CD4-positive, CD25-positive, alpha-beta regulatory T cell (primary cell): ENCODE results near the gene ESRRG. TPM values are rescaled to one million over a fixed set of nuclear protein-coding genes. Genes with fewer than 3 reads are reported as not detected.

Source experiments
- ATAC-seq, 2 donors: fragments of 150-1000 bp; cut with Tn5 transposase; one replicate each; pipeline ENCODE4 v1.10.0; 2021; ENCODE audit warnings: low read depth in 2 of 2, moderate number of reproducible peaks in 2 of 2, moderate library complexity in 1 of 2
- DNase-seq, 3 donors: peaks; one replicate each; pipeline versions ENCODE4 v3.0.0 to v3.0.0-alpha.2; 2012 to 2022; ENCODE audit warnings: mixed read lengths in 1 of 3
- H3K27ac ChIP-seq: one replicate; pipeline ENCODE4 v1.7.0; 2013; ENCODE audit warnings: mild to moderate bottlenecking, low read length; ENCODE audit not compliant: insufficient read depth, poor library complexity, severe bottlenecking
- H3K27me3 ChIP-seq: one replicate; pipeline ENCODE4 v1.7.0; 2013; ENCODE audit warnings: low read length; ENCODE audit not compliant: control insufficient read depth, insufficient read depth
- H3K36me3 ChIP-seq: one replicate; pipeline ENCODE4 v1.7.0; 2013; ENCODE audit warnings: mild to moderate bottlenecking, low read length, moderate library complexity; ENCODE audit not compliant: control insufficient read depth, insufficient read depth
- H3K4me1 ChIP-seq: 2 replicates; pipeline ENCODE4 v1.7.0; 2013; ENCODE audit warnings: mild to moderate bottlenecking, low read length; ENCODE audit not compliant: insufficient read depth, control insufficient read depth, poor library complexity, severe bottlenecking
- H3K4me3 ChIP-seq: one replicate; pipeline ENCODE4 v1.7.0; 2013; ENCODE audit warnings: low read depth, mild to moderate bottlenecking, low read length, moderate library complexity
- H3K9me3 ChIP-seq, 2 experiments: 1 replicate in 1 of 2; 2 replicates in 1 of 2; pipeline ENCODE4 v1.7.0; 2013; ENCODE audit warnings: low read length in 2 of 2, mild to moderate bottlenecking in 1 of 2, moderate library complexity in 1 of 2; ENCODE audit not compliant: control insufficient read depth in 2 of 2
- H3K27ac Mint-ChIP-seq, 3 donors: one replicate each; pipeline ENCODE4 v1.8.0; 2020 to 2022; ENCODE audit warnings: mild to moderate bottlenecking in 3 of 3, mixed read lengths in 3 of 3, moderate library complexity in 2 of 3
- H3K27me3 Mint-ChIP-seq: one replicate; pipeline ENCODE4 v1.8.0; 2022; ENCODE audit warnings: mild to moderate bottlenecking, mixed read lengths
- H3K36me3 Mint-ChIP-seq: one replicate; pipeline ENCODE4 v1.8.0; 2020; ENCODE audit warnings: mixed read lengths
- H3K4me1 Mint-ChIP-seq, 4 donors: one replicate each; pipeline ENCODE4 v1.8.0; 2020 to 2022; ENCODE audit warnings: mixed read lengths in 4 of 4, mild to moderate bottlenecking in 1 of 4
- H3K4me3 Mint-ChIP-seq, 4 donors: one replicate each; pipeline ENCODE4 v1.8.0; 2020 to 2022; ENCODE audit warnings: mild to moderate bottlenecking in 4 of 4, mixed read lengths in 4 of 4, moderate library complexity in 3 of 4
- H3K9me3 Mint-ChIP-seq, 7 donors: one replicate each; pipeline ENCODE4 v1.8.0; 2020 to 2022; ENCODE audit warnings: mixed read lengths in 7 of 7, mild to moderate bottlenecking in 3 of 7, moderate library complexity in 2 of 7
- polyA plus RNA-seq, 4 donors: library from polyadenylated mRNA; unstranded; fragments of 300-500 nt; fragmentation: Illumina TruSeq; gene quantifications; one replicate each; pipeline ENCODE4 v1.2.3, GENCODE V29; 2021
- total RNA-seq: library from RNA; stranded (reverse); gene quantifications from one replicate; pipeline ENCODE4 v1.2.3, GENCODE V29; 2022

ESRRG gene
- total and polyA plus RNA-seq, 5 donors from 2014 or later = not detected

DNA sequence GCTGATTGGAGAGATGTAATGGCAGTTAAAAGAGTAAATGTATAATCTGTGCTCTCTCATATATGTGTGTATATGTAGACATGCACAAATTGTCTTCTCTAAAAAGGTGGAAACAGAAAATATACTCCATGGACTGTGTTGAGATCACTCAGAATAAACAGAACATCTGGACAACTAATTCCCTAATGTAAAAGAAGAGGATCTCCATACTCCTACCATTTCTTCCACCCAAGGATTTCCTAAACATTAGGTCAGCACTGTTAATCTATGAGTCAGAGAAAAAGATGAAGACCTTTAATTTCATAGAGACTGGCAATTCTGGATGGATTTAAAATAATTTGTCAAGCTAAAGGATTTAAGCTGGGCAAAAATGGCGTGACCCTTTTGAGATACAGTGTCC, 80.1 kb downstream of the ESRRG start:
- no peaks in the 10 kb centered on the region for H3K27me3 Mint-ChIP-seq

DNA sequence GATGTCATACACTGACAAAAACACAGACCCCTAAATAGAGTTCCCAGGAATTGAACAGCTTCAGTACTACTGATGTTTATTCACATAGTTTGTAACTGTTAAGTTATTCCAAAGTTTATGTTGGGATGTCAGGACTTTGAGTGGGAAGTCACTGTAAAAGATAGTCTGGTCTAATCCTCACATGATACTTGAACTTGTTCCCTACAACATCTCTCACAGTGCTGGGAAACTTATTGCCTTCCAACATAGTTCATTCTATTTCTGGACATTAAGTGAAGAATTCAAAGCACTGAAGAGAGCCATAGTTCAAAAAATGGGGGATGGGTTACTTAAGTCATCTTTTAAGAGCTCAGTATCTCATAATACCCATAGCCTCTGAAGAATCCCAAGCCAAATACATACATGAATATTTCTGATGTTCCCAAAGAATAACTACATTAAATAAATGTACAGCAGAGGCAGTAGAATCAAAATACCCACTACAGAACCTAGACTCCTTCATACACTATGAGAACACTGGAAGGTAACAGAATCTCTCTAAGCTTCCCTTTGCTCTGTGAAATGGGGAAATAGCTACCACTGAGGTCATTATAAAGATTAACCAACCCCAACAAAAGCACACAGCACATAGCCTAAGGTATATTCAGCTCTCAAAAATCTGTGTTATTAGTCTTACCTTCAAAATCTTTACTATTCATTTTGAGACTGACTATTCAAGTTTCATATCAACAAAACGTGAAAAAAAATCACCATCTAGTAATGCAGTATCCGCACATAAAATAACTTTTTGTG, 81.4 kb downstream of the ESRRG start:
- H3K4me1 ChIP-seq = no peaks in the 10 kb centered on the region
- no peak overlapping the region for H3K27ac ChIP-seq
- Mint-ChIP-seq H3K9me3 (peaks cover 0 to 11% (median 4%) of the 10 kb centered on the region in 7 donors), H3K27me3 (no peaks in the 10 kb centered on the region), H3K4me3 (no peak overlapping the region), H3K27ac (no peak overlapping the region), H3K36me3 (no peaks in the 10 kb centered on the region), H3K4me1 (no peaks in the 10 kb centered on the region)
- DNase-seq = no peak
- no peaks in the 10 kb centered on the region for H3K36me3 ChIP-seq
- no peaks in the 10 kb centered on the region for H3K27me3 ChIP-seq
- no peak for ATAC-seq
- H3K4me3 ChIP-seq = no peak overlapping the region
- H3K9me3 ChIP-seq = no peaks in the 10 kb centered on the region

More for the DNA sequence above, 80.1 kb downstream of the ESRRG start:
- Mint-ChIP-seq H3K36me3 (no peaks in the 10 kb centered on the region), H3K9me3 (peaks cover 0 to 14% (median 4%) of the 10 kb centered on the region in 7 donors), H3K27ac (no peak overlapping the region), H3K4me3 (no peak overlapping the region), H3K4me1 (no peaks in the 10 kb centered on the region)
- Histone ChIP-seq H3K27ac (no peak overlapping the region), H3K27me3 (no peaks in the 10 kb centered on the region), H3K9me3 (no peaks in the 10 kb centered on the region), H3K36me3 (no peaks in the 10 kb centered on the region), H3K4me1 (no peaks in the 10 kb centered on the region), H3K4me3 (no peak overlapping the region)
- no peak for ATAC-seq
- DNase-seq = no peak

DNA sequence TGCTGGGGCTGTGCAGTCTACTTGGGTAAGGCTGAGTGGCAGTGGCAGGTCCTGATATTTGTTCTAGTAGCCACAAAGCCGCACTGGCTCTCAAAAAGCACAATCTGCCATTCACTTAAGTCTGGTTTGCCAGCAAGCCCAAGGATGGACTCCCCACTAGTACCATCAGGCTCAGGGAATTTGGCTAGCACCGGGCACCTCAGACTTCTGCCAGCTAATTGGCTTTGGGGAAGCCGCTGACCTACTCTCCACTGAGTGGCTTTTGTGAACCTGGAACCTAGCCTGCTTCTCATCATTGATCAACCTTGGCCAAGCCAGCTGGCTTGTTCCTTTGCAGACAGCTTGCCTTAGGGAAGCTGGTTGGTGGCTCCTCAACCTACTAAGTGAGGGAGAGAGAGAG, 83.1 kb downstream of the ESRRG start:
- Histone ChIP-seq H3K4me3 (no peak overlapping the region), H3K27ac (no peak overlapping the region), H3K4me1 (no peaks in the 10 kb centered on the region), H3K27me3 (no peaks in the 10 kb centered on the region), H3K36me3 (no peaks in the 10 kb centered on the region), H3K9me3 (no peaks in the 10 kb centered on the region)
- Mint-ChIP-seq H3K9me3 (peaks cover 0 to 11% (median 2%) of the 10 kb centered on the region in 7 donors), H3K4me3 (no peak overlapping the region), H3K4me1 (no peaks in the 10 kb centered on the region), H3K36me3 (no peaks in the 10 kb centered on the region), H3K27me3 (no peaks in the 10 kb centered on the region), H3K27ac (no peak overlapping the region)
- no peak for DNase-seq
- no peak for ATAC-seq

DNA sequence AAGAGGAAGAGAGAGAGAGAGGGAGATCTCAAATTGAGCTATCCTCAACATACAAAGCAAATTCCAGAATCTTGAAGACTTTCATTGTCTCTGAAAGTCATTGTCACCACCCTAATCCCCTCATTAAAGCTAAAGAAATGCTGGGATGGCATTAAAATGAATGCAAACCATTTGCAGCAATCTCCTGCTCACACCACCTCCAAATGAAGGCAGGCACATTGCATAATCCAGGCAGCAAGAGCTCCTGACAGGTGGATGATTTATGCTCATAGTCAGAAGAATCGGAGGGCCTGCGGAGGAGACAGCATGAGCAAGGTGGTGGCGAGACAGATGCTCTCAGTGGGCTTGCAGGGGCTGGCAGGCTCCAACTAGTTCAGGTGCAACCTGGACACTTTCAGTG, 90.2 kb downstream of the ESRRG start:
- Mint-ChIP-seq H3K9me3 (peaks cover 0 to 10% (median 4%) of the 10 kb centered on the region in 7 donors), H3K27ac (no peak overlapping the region), H3K4me3 (no peak overlapping the region), H3K4me1 (no peaks in the 10 kb centered on the region), H3K27me3 (no peaks in the 10 kb centered on the region), H3K36me3 (no peaks in the 10 kb centered on the region)
- no peak overlapping the region for H3K4me3 ChIP-seq
- no peak for ATAC-seq
- no peak overlapping the region for H3K27ac ChIP-seq
- no peaks in the 10 kb centered on the region for H3K27me3 ChIP-seq
- DNase-seq = no peak
- no peaks in the 10 kb centered on the region for H3K9me3 ChIP-seq
- no peaks in the 10 kb centered on the region for H3K4me1 ChIP-seq
- no peaks in the 10 kb centered on the region for H3K36me3 ChIP-seq

GRCh38 chr1:216630532-216630931, 92.7 kb downstream of the ESRRG start:
- H3K9me3 ChIP-seq = no peaks in the 10 kb centered on the region
- H3K9me3 Mint-ChIP-seq = peaks cover 0 to 5% (median 3%) of the 10 kb centered on the region in 7 donors
- no peak overlapping the region for H3K27ac ChIP-seq
- H3K4me1 ChIP-seq = no peaks in the 10 kb centered on the region
- no peaks in the 10 kb centered on the region for H3K36me3 ChIP-seq
- ATAC-seq (no peak), DNase-seq (no peak)
- no peak overlapping the region for H3K4me3 ChIP-seq
- no peak overlapping the region for H3K27ac Mint-ChIP-seq
- no peaks in the 10 kb centered on the region for H3K4me1 Mint-ChIP-seq
- H3K4me3 Mint-ChIP-seq = no peak overlapping the region
- no peaks in the 10 kb centered on the region for H3K27me3 ChIP-seq
- no peaks in the 10 kb centered on the region for H3K27me3 Mint-ChIP-seq
- no peaks in the 10 kb centered on the region for H3K36me3 Mint-ChIP-seq

GRCh38 chr1:216627252-216627651, 96.0 kb downstream of the ESRRG start:
- no peaks in the 10 kb centered on the region for H3K36me3 ChIP-seq
- H3K27me3 ChIP-seq = no peaks in the 10 kb centered on the region
- no peak overlapping the region for H3K27ac Mint-ChIP-seq
- no peaks in the 10 kb centered on the region for H3K27me3 Mint-ChIP-seq
- peaks cover 0 to 7% (median 4%) of the 10 kb centered on the region in 7 donors for H3K9me3 Mint-ChIP-seq
- no peak overlapping the region for H3K27ac ChIP-seq
- no peaks in the 10 kb centered on the region for H3K4me1 Mint-ChIP-seq
- no peaks in the 10 kb centered on the region for H3K4me1 ChIP-seq
- H3K36me3 Mint-ChIP-seq = no peaks in the 10 kb centered on the region
- DNase-seq (no peak), ATAC-seq (no peak)
- no peaks in the 10 kb centered on the region for H3K9me3 ChIP-seq
- no peak overlapping the region for H3K4me3 ChIP-seq
- no peak overlapping the region for H3K4me3 Mint-ChIP-seq

DNA sequence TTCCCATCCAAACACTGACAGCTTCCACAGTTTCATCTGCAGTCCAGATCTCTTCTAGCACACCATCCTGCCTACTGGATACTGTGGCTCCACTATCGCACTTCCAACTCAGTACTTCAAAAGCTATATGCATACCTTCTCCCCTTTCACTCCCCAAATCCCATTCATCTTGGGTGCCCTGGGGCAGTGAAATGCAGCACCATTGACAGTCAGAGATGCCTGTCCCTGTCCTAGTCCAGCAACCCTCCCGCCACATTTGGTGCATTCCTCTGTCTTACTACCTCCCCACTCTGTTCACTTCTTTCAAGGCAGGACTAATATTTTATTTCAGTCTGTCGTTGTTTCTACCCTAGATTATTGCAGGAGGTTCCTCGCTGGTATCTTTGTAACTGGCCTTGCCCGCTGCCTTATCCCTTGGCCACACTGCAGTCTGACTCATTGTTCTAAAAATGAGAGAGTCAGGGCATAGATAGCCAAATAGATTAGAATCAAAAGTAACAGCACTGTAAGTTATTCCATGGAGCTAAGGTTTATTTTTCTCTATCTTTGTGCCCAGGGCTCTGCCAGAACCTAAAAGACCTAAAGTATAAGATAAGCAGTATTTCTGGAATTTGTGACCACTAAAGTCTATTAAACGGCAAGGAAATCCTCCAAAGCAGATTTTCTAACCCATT, 96.7 kb downstream of the ESRRG start:
- no peak overlapping the region for H3K27ac Mint-ChIP-seq
- H3K4me3 Mint-ChIP-seq = no peak overlapping the region
- Histone ChIP-seq H3K36me3 (no peaks in the 10 kb centered on the region), H3K4me1 (no peaks in the 10 kb centered on the region), H3K27ac (no peak overlapping the region), H3K27me3 (no peaks in the 10 kb centered on the region), H3K4me3 (no peak overlapping the region), H3K9me3 (no peaks in the 10 kb centered on the region)
- no peaks in the 10 kb centered on the region for H3K36me3 Mint-ChIP-seq
- H3K4me1 Mint-ChIP-seq = no peaks in the 10 kb centered on the region
- ATAC-seq = no peak
- no peak for DNase-seq
- H3K9me3 Mint-ChIP-seq = peaks cover 0 to 7% (median 4%) of the 10 kb centered on the region in 7 donors
- no peaks in the 10 kb centered on the region for H3K27me3 Mint-ChIP-seq

DNA sequence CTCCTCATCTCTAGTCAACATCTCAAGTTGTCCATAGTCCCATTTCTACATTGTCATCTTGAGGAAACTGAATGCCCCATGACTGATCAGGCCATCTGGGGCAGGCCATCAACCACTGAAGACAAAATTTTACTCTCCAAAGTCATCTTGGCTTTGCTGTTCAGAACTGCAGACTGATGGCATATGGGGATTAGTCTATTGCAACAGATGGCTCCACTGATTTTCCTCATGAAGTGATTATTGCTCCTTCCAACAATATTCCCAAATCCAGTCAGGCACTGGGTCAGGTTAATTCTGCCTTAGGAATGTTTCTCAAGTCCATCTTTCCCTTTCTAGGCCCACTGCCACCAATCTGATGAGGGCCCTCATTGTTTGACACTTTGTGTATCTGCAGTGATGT, 101.7 kb downstream of the ESRRG start:
- H3K4me3 Mint-ChIP-seq = no peak overlapping the region
- peaks cover 0 to 6% (median 4%) of the 10 kb centered on the region in 7 donors for H3K9me3 Mint-ChIP-seq
- H3K4me1 Mint-ChIP-seq = no peaks in the 10 kb centered on the region
- DNase-seq (no peak), ATAC-seq (no peak)
- no peaks in the 10 kb centered on the region for H3K27me3 ChIP-seq
- H3K27me3 Mint-ChIP-seq = no peaks in the 10 kb centered on the region
- no peaks in the 10 kb centered on the region for H3K36me3 ChIP-seq
- no peaks in the 10 kb centered on the region for H3K9me3 ChIP-seq
- H3K27ac ChIP-seq = no peak overlapping the region
- H3K4me3 ChIP-seq = no peak overlapping the region
- no peaks in the 10 kb centered on the region for H3K4me1 ChIP-seq
- H3K27ac Mint-ChIP-seq = no peak overlapping the region
- H3K36me3 Mint-ChIP-seq = no peaks in the 10 kb centered on the region
